Measurements from ENCODE around the gene FAM98B.
A peak's percentile ranks its signal among the peaks of the same experiment; 100 is the strongest.

Gene FAM98B

GRCh38 chr15:38509152-38509551, 55.2 kb downstream of the FAM98B start:
- Histone ChIP-seq H3K27me3 (replicated peaks; ENCODE audit: control insufficient read depth, insufficient read depth, low read length) (no peaks in the 10 kb centered on the region), H3K9ac (ENCODE audit: low read length) (no peak overlapping the region), H3K36me3 (ENCODE audit: control insufficient read depth, insufficient read depth, low read length, severe bottlenecking) (no peaks in the 10 kb centered on the region), H3K9me3 (ENCODE audit: control insufficient read depth, low read length) (no peaks in the 10 kb centered on the region), H3K4me3 (ENCODE audit: low read length) (no peak overlapping the region), H3K4me1 (ENCODE audit: control insufficient read depth, insufficient read depth, low read length) (no peaks in the 10 kb centered on the region)
- no peak for DNase-seq (ENCODE audit: low read depth)

- Histone ChIP-seq H3K9me3 (ENCODE audit: control insufficient read depth, low read length) (no peaks in the 10 kb centered on the region), H3K27me3 (replicated peaks; ENCODE audit: control insufficient read depth, insufficient read depth, low read length) (no peaks in the 10 kb centered on the region), H3K9ac (ENCODE audit: low read length) (no peak overlapping the region), H3K4me1 (ENCODE audit: control insufficient read depth, insufficient read depth, low read length) (peaks cover 10% of the 10 kb centered on the region), H3K36me3 (ENCODE audit: control insufficient read depth, insufficient read depth, low read length, severe bottlenecking) (no peaks in the 10 kb centered on the region), H3K4me3 (ENCODE audit: low read length) (no peak overlapping the region)
- no peak for DNase-seq (ENCODE audit: low read depth)
These were observed 59.0 kb downstream of the FAM98B start for GRCh38 chr15:38512901-38513300.

GRCh38 chr15:38514601-38515000, 60.7 kb downstream of the FAM98B start:
- Histone ChIP-seq H3K9ac (ENCODE audit: low read length) (no peak overlapping the region), H3K9me3 (ENCODE audit: control insufficient read depth, low read length) (no peaks in the 10 kb centered on the region), H3K4me1 (ENCODE audit: control insufficient read depth, insufficient read depth, low read length) (peaks cover 10% of the 10 kb centered on the region), H3K27me3 (replicated peaks; ENCODE audit: control insufficient read depth, insufficient read depth, low read length) (no peaks in the 10 kb centered on the region), H3K36me3 (ENCODE audit: control insufficient read depth, insufficient read depth, low read length, severe bottlenecking) (no peaks in the 10 kb centered on the region), H3K4me3 (ENCODE audit: low read length) (no peak overlapping the region)
- no peak for DNase-seq (ENCODE audit: low read depth)

GRCh38 chr15:38516626-38517025, 62.7 kb downstream of the FAM98B start:
- no peak overlapping the region for H3K9ac ChIP-seq (ENCODE audit: low read length)
- H3K9me3 ChIP-seq (ENCODE audit: control insufficient read depth, low read length), result no peaks in the 10 kb centered on the region
- DNase-seq (ENCODE audit: low read depth), result no peak
- H3K36me3 ChIP-seq (ENCODE audit: control insufficient read depth, insufficient read depth, low read length, severe bottlenecking), result no peaks in the 10 kb centered on the region
- no peaks in the 10 kb centered on the region for H3K27me3 ChIP-seq (replicated peaks; ENCODE audit: control insufficient read depth, insufficient read depth, low read length)
- no peak overlapping the region for H3K4me3 ChIP-seq (ENCODE audit: low read length)
- peaks cover 10% of the 10 kb centered on the region for H3K4me1 ChIP-seq (ENCODE audit: control insufficient read depth, insufficient read depth, low read length)

GRCh38 chr15:38517312-38517975, 63.5 kb downstream of the FAM98B start:
- H3K4me1 ChIP-seq (ENCODE audit: control insufficient read depth, insufficient read depth, low read length), result peaks cover 10% of the 10 kb centered on the region
- no peaks in the 10 kb centered on the region for H3K36me3 ChIP-seq (ENCODE audit: control insufficient read depth, insufficient read depth, low read length, severe bottlenecking)
- H3K4me3 ChIP-seq (ENCODE audit: low read length), result no peak overlapping the region
- no peak overlapping the region for H3K9ac ChIP-seq (ENCODE audit: low read length)
- DNase-seq (ENCODE audit: low read depth), result peak; percentile 33
- no peaks in the 10 kb centered on the region for H3K9me3 ChIP-seq (ENCODE audit: control insufficient read depth, low read length)
- no peaks in the 10 kb centered on the region for H3K27me3 ChIP-seq (replicated peaks; ENCODE audit: control insufficient read depth, insufficient read depth, low read length)

- Histone ChIP-seq H3K4me3 (ENCODE audit: low read length) (no peak overlapping the region), H3K27me3 (replicated peaks; ENCODE audit: control insufficient read depth, insufficient read depth, low read length) (no peaks in the 10 kb centered on the region), H3K4me1 (ENCODE audit: control insufficient read depth, insufficient read depth, low read length) (peaks cover 10% of the 10 kb centered on the region), H3K9ac (ENCODE audit: low read length) (no peak overlapping the region), H3K36me3 (ENCODE audit: control insufficient read depth, insufficient read depth, low read length, severe bottlenecking) (no peaks in the 10 kb centered on the region), H3K9me3 (ENCODE audit: control insufficient read depth, low read length) (no peaks in the 10 kb centered on the region)
- no peak for DNase-seq (ENCODE audit: low read depth)
These were observed 64.2 kb downstream of the FAM98B start for GRCh38 chr15:38518084-38518483.

GRCh38 chr15:38520035-38520434, 66.1 kb downstream of the FAM98B start:
- H3K9ac ChIP-seq (ENCODE audit: low read length), result no peak overlapping the region
- peak; percentile 38 for DNase-seq (ENCODE audit: low read depth)
- H3K9me3 ChIP-seq (ENCODE audit: control insufficient read depth, low read length), result no peaks in the 10 kb centered on the region
- H3K4me1 ChIP-seq (ENCODE audit: control insufficient read depth, insufficient read depth, low read length), result peaks cover 10% of the 10 kb centered on the region
- no peak overlapping the region for H3K4me3 ChIP-seq (ENCODE audit: low read length)
- no peaks in the 10 kb centered on the region for H3K36me3 ChIP-seq (ENCODE audit: control insufficient read depth, insufficient read depth, low read length, severe bottlenecking)
- H3K27me3 ChIP-seq (replicated peaks; ENCODE audit: control insufficient read depth, insufficient read depth, low read length), result no peaks in the 10 kb centered on the region

GRCh38 chr15:38521316-38521715, 67.4 kb downstream of the FAM98B start:
- no peak for DNase-seq (ENCODE audit: low read depth)

GRCh38 chr15:38522922-38523321, 69.0 kb downstream of the FAM98B start:
- no peaks in the 10 kb centered on the region for H3K36me3 ChIP-seq (ENCODE audit: control insufficient read depth, insufficient read depth, low read length, severe bottlenecking)
- H3K4me1 ChIP-seq (ENCODE audit: control insufficient read depth, insufficient read depth, low read length), result no peaks in the 10 kb centered on the region
- no peak for DNase-seq (ENCODE audit: low read depth)
- H3K9me3 ChIP-seq (ENCODE audit: control insufficient read depth, low read length), result no peaks in the 10 kb centered on the region
- H3K27me3 ChIP-seq (replicated peaks; ENCODE audit: control insufficient read depth, insufficient read depth, low read length), result no peaks in the 10 kb centered on the region
- H3K9ac ChIP-seq (ENCODE audit: low read length), result no peak overlapping the region
- no peak overlapping the region for H3K4me3 ChIP-seq (ENCODE audit: low read length)

More at GRCh38 chr15:38521316-38521715, 67.4 kb downstream of the FAM98B start:
- Histone ChIP-seq H3K36me3 (ENCODE audit: control insufficient read depth, insufficient read depth, low read length, severe bottlenecking) (no peaks in the 10 kb centered on the region), H3K9me3 (ENCODE audit: control insufficient read depth, low read length) (no peaks in the 10 kb centered on the region), H3K9ac (ENCODE audit: low read length) (no peak overlapping the region), H3K4me1 (ENCODE audit: control insufficient read depth, insufficient read depth, low read length) (peaks cover 10% of the 10 kb centered on the region), H3K4me3 (ENCODE audit: low read length) (no peak overlapping the region), H3K27me3 (replicated peaks; ENCODE audit: control insufficient read depth, insufficient read depth, low read length) (no peaks in the 10 kb centered on the region)

- H3K9me3 ChIP-seq (ENCODE audit: control insufficient read depth, low read length), result no peaks in the 10 kb centered on the region
- no peak overlapping the region for H3K9ac ChIP-seq (ENCODE audit: low read length)
- no peaks in the 10 kb centered on the region for H3K27me3 ChIP-seq (replicated peaks; ENCODE audit: control insufficient read depth, insufficient read depth, low read length)
- H3K4me1 ChIP-seq (ENCODE audit: control insufficient read depth, insufficient read depth, low read length), result peaks cover 4% of the 10 kb centered on the region
- H3K4me3 ChIP-seq (ENCODE audit: low read length), result no peak overlapping the region
- no peak for DNase-seq (ENCODE audit: low read depth)
- H3K36me3 ChIP-seq (ENCODE audit: control insufficient read depth, insufficient read depth, low read length, severe bottlenecking), result no peaks in the 10 kb centered on the region
These were observed 70.2 kb downstream of the FAM98B start for GRCh38 chr15:38524156-38524555.

GRCh38 chr15:38525489-38525888, 71.6 kb downstream of the FAM98B start:
- no peaks in the 10 kb centered on the region for H3K36me3 ChIP-seq (ENCODE audit: control insufficient read depth, insufficient read depth, low read length, severe bottlenecking)
- no peak overlapping the region for H3K9ac ChIP-seq (ENCODE audit: low read length)
- no peak overlapping the region for H3K4me3 ChIP-seq (ENCODE audit: low read length)
- H3K9me3 ChIP-seq (ENCODE audit: control insufficient read depth, low read length), result no peaks in the 10 kb centered on the region
- H3K4me1 ChIP-seq (ENCODE audit: control insufficient read depth, insufficient read depth, low read length), result peaks cover 15% of the 10 kb centered on the region
- H3K27me3 ChIP-seq (replicated peaks; ENCODE audit: control insufficient read depth, insufficient read depth, low read length), result no peaks in the 10 kb centered on the region
- DNase-seq (ENCODE audit: low read depth), result no peak

- no peak for DNase-seq (ENCODE audit: low read depth)
- H3K4me1 ChIP-seq (ENCODE audit: control insufficient read depth, insufficient read depth, low read length), result peaks cover 22% of the 10 kb centered on the region
- no peak overlapping the region for H3K4me3 ChIP-seq (ENCODE audit: low read length)
- H3K9me3 ChIP-seq (ENCODE audit: control insufficient read depth, low read length), result no peaks in the 10 kb centered on the region
- no peaks in the 10 kb centered on the region for H3K27me3 ChIP-seq (replicated peaks; ENCODE audit: control insufficient read depth, insufficient read depth, low read length)
- no peaks in the 10 kb centered on the region for H3K36me3 ChIP-seq (ENCODE audit: control insufficient read depth, insufficient read depth, low read length, severe bottlenecking)
- no peak overlapping the region for H3K9ac ChIP-seq (ENCODE audit: low read length)
These were observed 72.2 kb downstream of the FAM98B start for GRCh38 chr15:38526158-38526557.

Data from adipocyte (in vitro differentiated cells).